A549 treated with CpdA at 1 μM for 4 hours (cell line): ENCODE measurements around the gene ANGPTL1. TPM values are rescaled to one million over a fixed set of nuclear protein-coding genes. Genes with fewer than 3 reads are reported as not detected.

Experiments used
- total RNA-seq: library from RNA; stranded (reverse); fragments of 200-300 nt; extraction: Qiagen RNA extraction; gene quantifications from 5 replicates; pipeline ENCODE4 v1.2.3, GENCODE V29; 2022; ENCODE audit warnings: low read depth

ANGPTL1 gene
- total RNA-seq, result not detected in 5 replicates

GRCh38 chr1:178870944-178871343 lies at the start of gene ANGPTL1:
ANGPTL1 (minus strand) TSS chr1:178871077; CDS start chr1:178865776, 5,301 bp downstream.

Other genes with a start within 250 kb of the ANGPTL1 start
- 10.9 to 25.1 TPM (median 19.9 TPM) in 5 replicates for gene RALGPS2, start 145.8 kb downstream of the ANGPTL1 start, total RNA-seq
- gene FAM20B, start 154.8 kb upstream of the ANGPTL1 start, total RNA-seq, result 16.3 to 23.5 TPM (median 19.8 TPM) in 5 replicates
- gene TOR3A, start 211.0 kb upstream of the ANGPTL1 start, total RNA-seq, result 41.8 to 46.9 TPM (median 44.2 TPM) in 5 replicates